AG04449 (cell line): ENCODE data around the gene KIF5C.

Experiments used
- CTCF ChIA-PET: fragments of 350-600 bp; formaldehyde crosslinking; extraction: SDS; loops from one replicate; lab custom pipeline; 2021; ENCODE audit warnings: antibody characterized with exemption; lab: Yijun Ruan, JAX
- POLR2A ChIA-PET: fragments of 400-600, 350-600 bp; formaldehyde crosslinking; extraction: SDS; loops from one replicate; lab custom pipeline; 2020; ENCODE audit warnings: antibody characterized with exemption, inconsistent platforms; lab: Yijun Ruan, JAX
- DNase-seq: peaks from one replicate; pipeline ENCODE4 v3.0.0-alpha.2; 2010; ENCODE audit warnings: low read depth, low spot score
- H3K4me3 ChIP-seq: 2 replicates; pipeline ENCODE4 v1.5.1; 2011; ENCODE audit warnings: low read depth, mild to moderate bottlenecking, control low read depth, low read length
- TF ChIP-seq, protein P1 (sequence below): IDR thresholded peaks from one replicate; pipeline ENCODE4 v1.5.1; 2011; ENCODE audit warnings: mild to moderate bottlenecking, moderate library complexity, low read length, control low read depth, inconsistent platforms; ENCODE audit not compliant: insufficient read depth; ENCODE audit errors: missing control alignments

KIF5C gene

DNA sequence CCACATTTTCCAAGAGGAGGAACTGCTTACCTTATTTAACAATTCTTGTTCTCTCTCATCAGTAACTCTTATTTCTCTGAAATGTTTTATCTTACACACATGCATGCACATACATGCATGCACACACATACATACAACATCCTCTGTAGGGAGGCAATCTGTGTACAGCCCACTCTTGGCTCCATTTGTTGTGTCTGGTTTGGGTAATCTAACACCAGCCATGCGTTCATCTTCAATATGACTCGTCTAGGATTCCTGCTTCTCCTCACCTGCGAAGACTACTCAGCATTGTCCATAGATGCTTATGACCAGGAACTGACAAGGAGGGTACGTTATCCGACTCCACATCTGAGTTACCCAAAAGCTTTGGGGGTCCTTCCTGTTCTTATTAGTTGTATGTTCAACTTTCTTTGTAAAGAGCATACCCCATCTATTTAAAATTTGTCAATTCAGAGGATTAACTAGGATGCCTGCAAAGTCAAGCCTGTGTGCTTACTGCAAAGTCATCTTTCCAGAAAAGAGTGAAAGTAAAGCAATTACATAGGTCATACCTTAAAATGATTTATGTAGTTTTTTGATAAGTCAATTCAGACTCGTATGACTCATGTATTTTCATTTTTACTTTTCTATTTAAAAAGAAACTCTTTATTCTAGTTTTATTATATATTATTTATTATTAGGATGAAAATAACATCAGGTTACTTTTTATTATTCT is 181.7 kb downstream of the KIF5C start:
- DNase-seq = no peak
- CTCF ChIA-PET = no interaction called here
- TF ChIP-seq, protein P1, sequence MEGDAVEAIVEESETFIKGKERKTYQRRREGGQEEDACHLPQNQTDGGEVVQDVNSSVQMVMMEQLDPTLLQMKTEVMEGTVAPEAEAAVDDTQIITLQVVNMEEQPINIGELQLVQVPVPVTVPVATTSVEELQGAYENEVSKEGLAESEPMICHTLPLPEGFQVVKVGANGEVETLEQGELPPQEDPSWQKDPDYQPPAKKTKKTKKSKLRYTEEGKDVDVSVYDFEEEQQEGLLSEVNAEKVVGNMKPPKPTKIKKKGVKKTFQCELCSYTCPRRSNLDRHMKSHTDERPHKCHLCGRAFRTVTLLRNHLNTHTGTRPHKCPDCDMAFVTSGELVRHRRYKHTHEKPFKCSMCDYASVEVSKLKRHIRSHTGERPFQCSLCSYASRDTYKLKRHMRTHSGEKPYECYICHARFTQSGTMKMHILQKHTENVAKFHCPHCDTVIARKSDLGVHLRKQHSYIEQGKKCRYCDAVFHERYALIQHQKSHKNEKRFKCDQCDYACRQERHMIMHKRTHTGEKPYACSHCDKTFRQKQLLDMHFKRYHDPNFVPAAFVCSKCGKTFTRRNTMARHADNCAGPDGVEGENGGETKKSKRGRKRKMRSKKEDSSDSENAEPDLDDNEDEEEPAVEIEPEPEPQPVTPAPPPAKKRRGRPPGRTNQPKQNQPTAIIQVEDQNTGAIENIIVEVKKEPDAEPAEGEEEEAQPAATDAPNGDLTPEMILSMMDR = no peak
- no peak overlapping the region for H3K4me3 ChIP-seq
- POLR2A ChIA-PET = no interaction called here

DNA sequence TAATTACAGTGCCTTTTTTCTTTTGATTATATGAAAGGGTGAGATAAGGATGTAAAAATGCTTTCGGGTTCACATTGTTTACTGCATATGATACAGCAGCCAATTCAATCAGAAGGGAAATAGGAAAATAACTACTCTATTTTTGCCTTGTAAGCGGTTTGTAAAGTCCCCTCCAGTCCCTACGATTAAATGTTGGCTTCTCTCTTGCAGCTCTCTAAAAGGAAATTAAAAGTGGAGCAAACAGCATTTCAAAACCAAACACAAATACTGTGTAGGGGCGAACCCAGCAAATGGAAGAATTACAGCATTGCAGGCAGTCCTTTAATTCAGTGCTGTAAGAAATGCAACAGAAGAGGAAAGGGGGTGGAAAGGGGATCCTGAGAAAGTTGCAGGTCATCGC is 182.4 kb downstream of the KIF5C start:
- no peak for DNase-seq
- ChIA-PET POLR2A (no interaction called here), CTCF (interaction anchor here (1.0 kb wide), 1 partner anchor 504 kb away, joined by 3 read pairs; no protein-coding TSS in a partner anchor)
- H3K4me3 ChIP-seq = no peak overlapping the region
- TF ChIP-seq, protein P1 = no peak

DNA sequence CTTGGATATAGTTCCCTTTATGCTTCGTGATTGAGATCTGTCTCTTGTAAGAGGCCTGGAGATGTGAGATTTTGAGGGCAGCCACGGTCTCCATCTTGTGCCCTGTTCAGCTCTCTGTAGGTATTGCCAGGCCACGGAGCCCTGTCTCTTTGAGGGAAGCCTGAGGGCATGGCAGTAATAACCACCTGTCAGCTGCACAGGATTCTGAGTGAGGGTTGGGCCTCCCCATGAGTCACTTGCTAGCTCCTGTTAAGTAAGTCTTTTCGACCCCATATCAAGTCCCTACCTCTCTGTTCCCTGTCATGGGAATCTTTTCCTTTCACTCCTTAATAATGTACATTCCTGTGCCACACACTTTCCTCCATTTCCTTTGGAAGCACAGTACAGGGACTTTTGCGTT is 183.9 kb downstream of the KIF5C start:
- CTCF ChIA-PET = interaction anchor here (1.1 kb wide), 1 partner anchor 18 kb away, joined by 3 read pairs; no protein-coding TSS in a partner anchor
- TF ChIP-seq, protein P1 = no peak
- H3K4me3 ChIP-seq = no peak overlapping the region
- POLR2A ChIA-PET = no interaction called here
- no peak for DNase-seq

DNA sequence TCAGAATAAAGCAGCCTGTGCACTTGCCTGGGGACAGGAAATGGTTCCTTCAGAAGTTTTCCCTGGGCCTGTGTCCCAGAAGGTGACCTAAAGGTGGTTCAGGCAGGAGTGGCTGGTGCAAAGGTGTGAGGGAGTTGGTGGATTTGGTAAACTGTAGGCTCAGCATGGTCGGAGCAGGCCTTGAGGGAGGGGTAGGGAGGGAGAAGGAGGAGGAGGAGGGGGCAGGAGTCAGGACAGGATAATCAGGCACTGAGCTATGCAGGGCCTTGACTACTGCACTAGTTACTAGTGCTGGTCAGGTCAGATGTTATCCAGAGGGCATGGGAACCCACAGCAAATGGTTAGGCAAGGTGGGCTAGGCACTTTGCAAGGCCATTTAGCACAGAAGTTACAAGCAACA is 184.8 kb downstream of the KIF5C start:
- TF ChIP-seq, protein P1 = no peak
- ChIA-PET POLR2A (no interaction called here), CTCF (interaction anchor here (1.0 to 1.4 kb wide), 2 partner anchors 9 to 429 kb away, joined by 3 read pairs; no protein-coding TSS in a partner anchor)

DNA sequence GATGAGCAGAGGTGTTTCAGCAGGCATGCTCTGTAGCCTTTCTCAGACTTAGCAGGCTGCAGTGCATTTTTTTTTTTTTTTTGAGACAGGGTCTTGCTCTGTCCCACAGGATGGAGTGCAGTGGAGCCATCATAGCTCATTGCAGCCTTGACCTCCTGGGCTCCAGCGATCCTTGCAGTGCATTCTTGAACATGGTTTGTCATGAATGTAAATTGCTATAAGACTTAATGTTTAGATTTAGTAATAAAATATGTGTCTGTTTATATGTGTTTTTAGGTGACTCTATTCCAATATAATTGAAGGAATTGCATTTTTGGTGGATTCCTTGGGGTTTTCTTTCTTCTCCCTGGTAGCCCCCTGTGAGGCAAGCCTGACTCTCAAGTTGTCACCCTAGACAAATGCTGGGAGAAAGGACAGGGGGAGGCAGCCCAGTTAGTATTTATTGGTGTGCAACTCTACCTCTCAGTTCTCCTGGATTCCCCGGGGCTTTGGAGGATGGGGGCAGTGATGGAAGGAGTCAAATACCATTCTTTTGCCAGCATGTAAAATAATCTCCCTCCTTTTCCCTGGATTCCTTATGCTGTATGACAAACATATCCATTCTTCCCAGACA is 186.2 kb downstream of the KIF5C start:
- TF ChIP-seq, protein P1 = no peak
- POLR2A ChIA-PET = interaction anchor here (0.7 kb wide), 1 partner anchor 37 kb away, joined by 3 read pairs; no protein-coding TSS in a partner anchor
- CTCF ChIA-PET = interaction anchor here (0.9 to 1.4 kb wide), 3 partner anchors 28 to 428 kb away, joined by 3 to 4 read pairs (median 3); no protein-coding TSS in a partner anchor
- DNase-seq = no peak
- H3K4me3 ChIP-seq = no peak overlapping the region

More for the DNA sequence above, 184.8 kb downstream of the KIF5C start:
- no peak overlapping the region for H3K4me3 ChIP-seq
- DNase-seq = no peak

DNA sequence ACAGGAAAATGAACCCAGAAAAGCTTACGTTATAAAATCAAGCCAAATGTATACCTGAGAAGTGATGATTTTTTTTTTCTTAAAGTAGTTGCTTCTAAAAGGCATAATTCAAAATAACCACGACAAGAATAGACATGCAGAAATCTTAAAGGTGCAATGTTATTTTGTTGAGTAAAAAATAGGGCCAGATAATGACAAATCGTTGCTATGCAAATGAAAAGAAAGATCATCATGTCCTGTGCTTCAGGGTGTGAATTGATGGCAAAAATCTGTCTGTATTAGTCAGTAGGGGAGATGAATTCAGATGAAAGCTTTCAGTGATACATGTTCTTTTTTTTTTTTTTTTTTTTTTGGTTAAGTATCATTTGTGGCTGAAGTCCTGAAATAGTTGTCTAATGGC is 187.5 kb downstream of the KIF5C start:
- H3K4me3 ChIP-seq = no peak overlapping the region
- DNase-seq = no peak
- TF ChIP-seq, protein P1 = no peak
- POLR2A ChIA-PET = no interaction called here
- CTCF ChIA-PET = no interaction called here
